IPS-15b (cell line): ENCODE measurements around the gene CALCA.

Experiments used
- H3K27me3 ChIP-seq: one replicate; pipeline ENCODE4 v1.6.1; 2013; ENCODE audit warnings: low read length; ENCODE audit not compliant: control insufficient read depth, insufficient read depth
- H3K36me3 ChIP-seq: one replicate; pipeline ENCODE4 v1.6.1; 2013; ENCODE audit warnings: low read length; ENCODE audit not compliant: control insufficient read depth, insufficient read depth
- H3K4me1 ChIP-seq: one replicate; pipeline ENCODE4 v1.6.1; 2013; ENCODE audit warnings: mild to moderate bottlenecking, low read length; ENCODE audit not compliant: control insufficient read depth, insufficient read depth
- H3K4me3 ChIP-seq: one replicate; pipeline ENCODE4 v1.5.1; 2013; ENCODE audit warnings: low read depth, low read length
- H3K9ac ChIP-seq: one replicate; pipeline ENCODE4 v1.6.1; 2013; ENCODE audit warnings: low read depth, mild to moderate bottlenecking, low read length
- H3K9me3 ChIP-seq: one replicate; pipeline ENCODE4 v1.6.1; 2013; ENCODE audit warnings: mild to moderate bottlenecking, low read length; ENCODE audit not compliant: control insufficient read depth, insufficient read depth

The CALCA gene

GRCh38 chr11:14973621-14974514 lies 1.7 kb upstream of the CALCA start:
- H3K4me3 ChIP-seq = peak overlapping the region; percentile 50
- H3K9ac ChIP-seq = no peak overlapping the region
- no peaks in the 10 kb centered on the region for H3K9me3 ChIP-seq
- peaks cover 11% of the 10 kb centered on the region for H3K4me1 ChIP-seq
- no peaks in the 10 kb centered on the region for H3K36me3 ChIP-seq
- H3K27me3 ChIP-seq = peaks cover 95% of the 10 kb centered on the region

- peaks cover 93% of the 10 kb centered on the region for H3K27me3 ChIP-seq
- peaks cover 8% of the 10 kb centered on the region for H3K4me1 ChIP-seq
- peak overlapping the region; percentile 61 for H3K4me3 ChIP-seq
- no peaks in the 10 kb centered on the region for H3K9me3 ChIP-seq
- H3K9ac ChIP-seq = no peak overlapping the region
- no peaks in the 10 kb centered on the region for H3K36me3 ChIP-seq
Observed at GRCh38 chr11:14972581-14973495, 687 bp upstream of the CALCA start.

- H3K4me3 ChIP-seq = no peak overlapping the region
- H3K27me3 ChIP-seq = peaks cover 69% of the 10 kb centered on the region
- no peaks in the 10 kb centered on the region for H3K36me3 ChIP-seq
- H3K4me1 ChIP-seq = peaks cover 5% of the 10 kb centered on the region
- H3K9me3 ChIP-seq = no peaks in the 10 kb centered on the region
- no peak overlapping the region for H3K9ac ChIP-seq
Observed at GRCh38 chr11:14969901-14970323, 2.2 kb downstream of the CALCA start.

DNA sequence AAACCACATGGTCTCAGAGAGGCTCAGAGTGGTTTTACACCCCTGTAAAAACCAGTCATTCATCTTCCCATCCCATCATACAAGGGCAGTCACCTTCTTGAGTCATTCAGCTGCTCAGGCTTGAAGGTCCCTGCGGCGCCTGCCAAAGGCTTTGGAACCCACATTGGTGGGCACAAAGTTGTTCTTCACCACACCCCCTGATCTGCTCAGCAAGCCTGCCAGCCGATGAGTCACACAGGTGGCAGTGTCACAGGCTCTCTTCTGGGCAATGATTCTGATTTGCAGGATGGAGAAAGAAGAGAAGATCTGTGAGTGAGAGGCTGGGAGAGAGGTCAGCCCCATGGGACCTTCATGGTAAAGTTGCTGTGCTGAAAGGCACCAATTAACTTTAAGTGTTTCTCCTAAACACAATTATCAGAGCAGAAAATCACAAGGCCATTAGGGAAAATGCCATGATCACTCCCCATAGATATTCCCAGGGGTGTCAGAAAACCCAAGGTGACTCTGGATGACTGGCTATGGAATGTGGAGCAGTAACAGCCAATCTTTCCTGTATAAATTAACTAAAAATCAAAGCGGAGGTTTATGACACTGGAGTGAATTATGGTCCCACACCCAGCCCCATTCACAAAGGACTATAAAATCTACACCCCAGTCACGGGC lies 4.4 kb downstream of the CALCA start:
- Histone ChIP-seq H3K9me3 (no peaks in the 10 kb centered on the region), H3K4me3 (no peak overlapping the region), H3K36me3 (no peaks in the 10 kb centered on the region), H3K4me1 (no peaks in the 10 kb centered on the region), H3K9ac (no peak overlapping the region), H3K27me3 (peaks cover 47% of the 10 kb centered on the region)

GRCh38 chr11:14956111-14956510 lies 16.0 kb downstream of the CALCA start:
- no peaks in the 10 kb centered on the region for H3K27me3 ChIP-seq
- H3K4me1 ChIP-seq = no peaks in the 10 kb centered on the region
- H3K4me3 ChIP-seq = no peak overlapping the region
- H3K9me3 ChIP-seq = no peaks in the 10 kb centered on the region
- H3K36me3 ChIP-seq = no peaks in the 10 kb centered on the region
- no peak overlapping the region for H3K9ac ChIP-seq

- H3K36me3 ChIP-seq = no peaks in the 10 kb centered on the region
- no peaks in the 10 kb centered on the region for H3K4me1 ChIP-seq
- no peaks in the 10 kb centered on the region for H3K27me3 ChIP-seq
- no peak overlapping the region for H3K4me3 ChIP-seq
- H3K9me3 ChIP-seq = no peaks in the 10 kb centered on the region
- no peak overlapping the region for H3K9ac ChIP-seq
Observed at GRCh38 chr11:14954581-14954980, 17.6 kb downstream of the CALCA start.

GRCh38 chr11:14953904-14954303 lies 18.2 kb downstream of the CALCA start:
- no peaks in the 10 kb centered on the region for H3K4me1 ChIP-seq
- H3K9ac ChIP-seq = no peak overlapping the region
- no peaks in the 10 kb centered on the region for H3K9me3 ChIP-seq
- H3K4me3 ChIP-seq = no peak overlapping the region
- no peaks in the 10 kb centered on the region for H3K36me3 ChIP-seq
- H3K27me3 ChIP-seq = no peaks in the 10 kb centered on the region

DNA sequence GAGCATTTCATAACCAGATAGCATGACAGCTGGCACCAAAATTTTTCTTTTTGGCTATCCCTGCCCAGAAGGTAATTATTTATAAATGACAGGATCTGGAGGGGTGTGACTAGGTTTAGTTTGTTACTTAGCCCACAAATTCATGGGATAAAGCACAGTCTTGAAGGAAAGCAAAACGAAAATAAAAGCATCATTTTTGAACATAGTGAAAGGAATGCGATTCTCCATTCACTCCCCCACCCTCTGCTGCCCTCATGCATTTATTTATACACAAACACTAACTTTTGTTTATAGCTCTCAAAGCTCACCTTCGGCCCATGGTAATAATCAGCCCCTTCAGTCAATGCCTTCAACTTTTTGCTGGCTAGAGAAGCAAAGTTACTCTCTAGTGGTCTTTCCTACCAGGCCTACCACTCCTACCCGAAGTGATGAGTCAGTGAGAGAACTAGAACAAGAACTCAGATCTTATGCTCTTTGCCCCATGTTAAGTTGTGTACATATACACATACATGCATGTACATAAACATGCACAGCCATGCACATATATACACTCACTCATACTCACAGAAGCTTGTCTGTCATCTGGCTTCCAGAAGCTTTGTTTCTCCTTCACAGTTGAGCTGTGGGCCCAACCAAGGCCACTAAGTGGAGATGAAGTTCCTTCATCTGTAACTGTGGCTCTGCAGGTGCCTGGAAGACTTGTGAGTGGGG lies 22.6 kb downstream of the CALCA start:
- no peaks in the 10 kb centered on the region for H3K36me3 ChIP-seq
- no peak overlapping the region for H3K4me3 ChIP-seq
- no peaks in the 10 kb centered on the region for H3K4me1 ChIP-seq
- no peaks in the 10 kb centered on the region for H3K27me3 ChIP-seq
- no peak overlapping the region for H3K9ac ChIP-seq
- H3K9me3 ChIP-seq = no peaks in the 10 kb centered on the region

- Histone ChIP-seq H3K4me1 (no peaks in the 10 kb centered on the region), H3K4me3 (no peak overlapping the region), H3K9ac (no peak overlapping the region), H3K27me3 (no peaks in the 10 kb centered on the region), H3K9me3 (no peaks in the 10 kb centered on the region), H3K36me3 (no peaks in the 10 kb centered on the region)
Observed at GRCh38 chr11:14942745-14943144, 29.4 kb downstream of the CALCA start.

GRCh38 chr11:14938936-14939335 lies 33.2 kb downstream of the CALCA start:
- Histone ChIP-seq H3K9me3 (no peaks in the 10 kb centered on the region), H3K27me3 (no peaks in the 10 kb centered on the region), H3K4me3 (no peak overlapping the region)

More at GRCh38 chr11:14938936-14939335, 33.2 kb downstream of the CALCA start:
- Histone ChIP-seq H3K9ac (no peak overlapping the region), H3K4me1 (no peaks in the 10 kb centered on the region), H3K36me3 (no peaks in the 10 kb centered on the region)
